ENCODE data around the gene COX7A2. TPM values are rescaled to one million over a fixed set of nuclear protein-coding genes. Genes with fewer than 3 reads are reported as not detected.

COX7A2 gene, protein sequence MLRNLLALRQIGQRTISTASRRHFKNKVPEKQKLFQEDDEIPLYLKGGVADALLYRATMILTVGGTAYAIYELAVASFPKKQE
- 100 to 1,000 TPM; 159 to 345 (median 218) TPM for total RNA-seq
- long read RNA-seq, transcript COX7A2-202 (4 exons, 773 nt) = major isoform, 80 of 84 reads
- long read RNA-seq, partial matches to known transcripts = 0 of 84 reads
- long read RNA-seq, other reads (novel, unspliced or antisense) = 4 of 84 reads

DNA sequence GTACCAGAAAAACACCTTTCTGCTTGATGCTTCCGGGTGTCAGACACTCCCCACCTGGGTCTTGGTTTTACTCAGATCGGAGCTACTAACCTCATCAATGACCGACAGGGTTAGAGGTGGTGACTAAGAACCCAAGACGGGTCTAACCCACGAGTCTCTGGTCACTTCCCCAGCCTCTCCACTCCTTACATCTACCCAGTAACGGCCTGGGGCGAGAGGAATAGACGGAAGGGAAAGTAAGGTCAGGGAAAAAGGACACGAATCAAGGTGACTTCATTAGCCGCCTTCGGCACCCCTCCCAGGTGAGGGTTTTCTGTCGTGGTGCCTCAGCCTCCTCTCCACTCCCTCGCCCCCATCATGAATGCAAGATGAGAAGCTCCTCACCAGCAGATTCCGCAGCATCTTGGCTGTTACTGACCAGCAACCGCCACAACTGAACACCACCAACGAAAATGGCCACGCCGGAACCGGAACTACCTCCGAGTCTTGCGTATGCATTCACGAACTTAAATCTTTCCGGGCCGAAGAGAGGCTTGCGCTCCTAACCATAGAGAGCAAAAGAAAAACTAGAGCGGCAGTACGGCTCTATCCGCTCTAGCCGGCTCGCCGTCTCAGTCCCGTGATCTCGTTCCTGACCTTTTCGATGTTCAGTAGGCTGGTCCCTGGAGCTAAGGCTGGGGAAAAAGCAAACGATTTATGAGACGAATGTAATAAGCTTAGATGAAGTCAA, at the start of gene COX7A2:
Gene COX7A2, minus strand, starts transcription at position 469 of the 730 bp plus-strand sequence. Its CDS starts 67 bp downstream, at position 402.
- TF ChIP-seq, protein P1, sequence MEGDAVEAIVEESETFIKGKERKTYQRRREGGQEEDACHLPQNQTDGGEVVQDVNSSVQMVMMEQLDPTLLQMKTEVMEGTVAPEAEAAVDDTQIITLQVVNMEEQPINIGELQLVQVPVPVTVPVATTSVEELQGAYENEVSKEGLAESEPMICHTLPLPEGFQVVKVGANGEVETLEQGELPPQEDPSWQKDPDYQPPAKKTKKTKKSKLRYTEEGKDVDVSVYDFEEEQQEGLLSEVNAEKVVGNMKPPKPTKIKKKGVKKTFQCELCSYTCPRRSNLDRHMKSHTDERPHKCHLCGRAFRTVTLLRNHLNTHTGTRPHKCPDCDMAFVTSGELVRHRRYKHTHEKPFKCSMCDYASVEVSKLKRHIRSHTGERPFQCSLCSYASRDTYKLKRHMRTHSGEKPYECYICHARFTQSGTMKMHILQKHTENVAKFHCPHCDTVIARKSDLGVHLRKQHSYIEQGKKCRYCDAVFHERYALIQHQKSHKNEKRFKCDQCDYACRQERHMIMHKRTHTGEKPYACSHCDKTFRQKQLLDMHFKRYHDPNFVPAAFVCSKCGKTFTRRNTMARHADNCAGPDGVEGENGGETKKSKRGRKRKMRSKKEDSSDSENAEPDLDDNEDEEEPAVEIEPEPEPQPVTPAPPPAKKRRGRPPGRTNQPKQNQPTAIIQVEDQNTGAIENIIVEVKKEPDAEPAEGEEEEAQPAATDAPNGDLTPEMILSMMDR (IDR thresholded peaks at IDR 0.05) = no peak
- TF ChIP-seq POLR2A (IDR thresholded peaks at IDR 0.05) = peak; percentile 65
- WGBS (ENCODE audit: insufficient coverage, low coverage, low lambda C conversion rate, missing lambda C conversion rate) = under 1% methylated on average over 28 of the region's 36 CpGs
- intact Hi-C loops (cut with DNase I) = no loop called here
- Histone ChIP-seq H3K4me3 (peak within 1 kb of the TSS; percentile 45 to 85 (median 71)), H3K9me3 (no peaks in the 10 kb centered on the region), H3K27me3 (no peaks in the 10 kb centered on the region), H3K4me1 (peaks cover 0 to 8% (median 0%) of the 10 kb centered on the region in 4 donors), H3K27ac (peak within 1 kb of the TSS; percentile 74 to 89 (median 74)), H3K36me3 (peaks cover 0 to 22% (median 10%) of the 10 kb centered on the region in 4 donors)
- DNase-seq (peak; percentile 83 to 93 (median 91)), ATAC-seq (peak; percentile 99 to 100 (median 100))

DNA sequence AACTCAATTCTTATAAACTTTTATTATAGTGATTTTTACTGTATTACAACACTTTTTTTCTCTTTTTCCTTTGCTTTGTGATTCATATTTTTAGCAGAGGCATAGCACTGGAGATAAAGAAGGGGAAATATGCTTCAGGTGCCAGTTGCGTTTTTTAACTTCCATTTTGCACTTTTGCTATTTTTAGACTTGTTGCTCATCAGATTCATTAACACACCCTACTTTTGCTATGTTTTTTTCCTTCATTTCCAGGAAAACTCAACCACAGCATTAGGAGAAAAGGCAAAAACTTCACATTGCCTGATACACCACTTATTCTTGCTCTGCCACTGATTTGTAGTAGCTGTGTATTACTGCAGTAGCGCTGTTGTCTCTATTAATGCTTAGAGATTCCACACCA, 49.0 kb upstream of the COX7A2 start:
- no peak overlapping the region for H3K27ac ChIP-seq
- TF ChIP-seq, protein P1 (IDR thresholded peaks at IDR 0.05) = no peak
- no peak for TF ChIP-seq POLR2A (IDR thresholded peaks at IDR 0.05)
- no peaks in the 10 kb centered on the region for H3K4me1 ChIP-seq
- H3K36me3 ChIP-seq = no peaks in the 10 kb centered on the region
- intact Hi-C loops (cut with DNase I) = no loop called here
- no peaks in the 10 kb centered on the region for H3K9me3 ChIP-seq
- H3K27me3 ChIP-seq = no peaks in the 10 kb centered on the region
- no peak overlapping the region for H3K4me3 ChIP-seq
- DNase-seq (no peak), ATAC-seq (no peak)
- WGBS (ENCODE audit: insufficient coverage, low coverage, low lambda C conversion rate, missing lambda C conversion rate) = 86% methylated on average over 2 of the region's 2 CpGs

DNA sequence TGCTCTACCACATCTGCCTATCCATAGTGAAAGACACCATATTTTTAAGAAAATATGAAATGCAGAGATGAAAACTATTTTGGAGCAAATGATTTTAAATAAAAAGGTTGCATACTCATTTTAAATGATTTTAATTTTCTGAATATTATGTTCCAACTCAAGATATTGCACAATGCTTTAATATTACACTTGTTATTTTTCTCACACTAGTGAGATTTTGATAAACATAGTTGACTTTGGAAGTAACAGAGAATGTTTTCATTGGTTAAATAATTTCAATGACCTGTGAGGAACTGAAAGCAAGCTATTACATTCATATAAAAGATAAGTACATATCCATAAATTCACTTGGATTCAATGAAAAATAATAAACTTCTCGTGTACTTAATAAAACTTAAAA, 48.1 kb upstream of the COX7A2 start:
- Histone ChIP-seq H3K36me3 (no peaks in the 10 kb centered on the region), H3K27me3 (no peaks in the 10 kb centered on the region), H3K9me3 (no peaks in the 10 kb centered on the region), H3K4me1 (no peaks in the 10 kb centered on the region), H3K27ac (no peak overlapping the region), H3K4me3 (no peak overlapping the region)
- ATAC-seq (no peak), DNase-seq (no peak)
- intact Hi-C loops (cut with DNase I) = no loop called here
- WGBS (ENCODE audit: insufficient coverage, low coverage, low lambda C conversion rate, missing lambda C conversion rate) = 86% methylated on average over 1 of the region's 1 CpG
- no peak for TF ChIP-seq POLR2A (IDR thresholded peaks at IDR 0.05)
- TF ChIP-seq, protein P1 (IDR thresholded peaks at IDR 0.05) = no peak

DNA sequence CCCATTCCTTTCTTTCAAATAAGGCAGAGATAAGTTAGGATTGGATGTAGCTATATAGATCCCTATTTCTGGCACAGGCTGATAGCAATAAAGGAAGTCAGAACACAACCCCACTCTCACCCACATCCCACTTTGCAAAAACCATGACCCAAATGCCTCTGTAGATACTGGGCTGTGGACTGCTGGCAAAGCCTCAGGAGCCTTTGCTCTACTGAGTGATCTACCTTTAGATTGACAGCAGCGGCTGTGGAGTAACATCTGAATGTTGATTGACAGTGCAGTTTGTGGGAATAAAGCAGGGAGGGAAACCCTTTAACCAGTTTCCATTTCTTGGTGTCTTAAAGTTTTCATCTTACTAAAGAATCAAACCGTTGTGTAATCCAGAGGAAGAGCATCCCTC, 47.7 kb upstream of the COX7A2 start:
- no peaks in the 10 kb centered on the region for H3K9me3 ChIP-seq
- ATAC-seq (no peak), DNase-seq (no peak)
- WGBS (ENCODE audit: insufficient coverage, low coverage, low lambda C conversion rate, missing lambda C conversion rate) = 82% methylated on average over 2 of the region's 2 CpGs
- TF ChIP-seq, protein P1 (IDR thresholded peaks at IDR 0.05) = no peak
- TF ChIP-seq POLR2A (IDR thresholded peaks at IDR 0.05) = no peak
- H3K36me3 ChIP-seq = no peaks in the 10 kb centered on the region
- no peaks in the 10 kb centered on the region for H3K27me3 ChIP-seq
- intact Hi-C loops (cut with DNase I) = no loop called here
- H3K27ac ChIP-seq = no peak overlapping the region
- H3K4me3 ChIP-seq = no peak overlapping the region
- H3K4me1 ChIP-seq = no peaks in the 10 kb centered on the region
